Measurements from ENCODE around the gene AKR1D1. TPM values are rescaled to one million over a fixed set of nuclear protein-coding genes. Genes with fewer than 3 reads are reported as not detected.

The AKR1D1 gene
- total and polyA plus RNA-seq, 2 of the 13 experiments (the other 11 are each of a cell fraction or from before 2014, with no cell fraction given): 6.9 to 37.0 TPM

DNA sequence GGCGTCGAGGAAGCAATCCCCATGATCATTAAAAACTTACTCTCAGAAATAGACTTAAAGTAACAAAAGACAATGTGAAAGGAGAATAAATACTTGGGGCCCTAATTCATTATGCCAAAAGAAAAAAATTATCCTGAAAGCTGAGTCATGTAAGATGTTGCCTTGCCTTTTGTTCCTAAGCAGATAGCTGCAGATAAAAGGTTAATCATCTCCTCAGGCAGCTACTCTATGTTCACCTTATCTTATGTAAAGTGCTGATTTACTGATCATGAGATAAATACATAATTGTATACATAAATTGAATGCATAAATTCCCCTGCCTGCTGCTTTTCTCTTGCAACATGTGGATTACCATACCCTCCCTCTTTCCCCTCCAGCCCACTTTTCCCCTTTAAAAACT is 46.3 kb upstream of the AKR1D1 start:
- CTCF ChIA-PET (ENCODE audit: low intra/inter-chr PET ratio, low total read pairs): no interaction called here
- no peak overlapping the region for H3K27ac ChIP-seq (ENCODE audit: extremely low read length, insufficient read depth, low read length)
- H3K9me3 ChIP-seq (ENCODE audit: low read length): peaks cover 6% of the 10 kb centered on the region
- no peak overlapping the region for H3K9ac ChIP-seq (ENCODE audit: insufficient read depth, low read depth, low read length)
- TF ChIP-seq, protein P1, sequence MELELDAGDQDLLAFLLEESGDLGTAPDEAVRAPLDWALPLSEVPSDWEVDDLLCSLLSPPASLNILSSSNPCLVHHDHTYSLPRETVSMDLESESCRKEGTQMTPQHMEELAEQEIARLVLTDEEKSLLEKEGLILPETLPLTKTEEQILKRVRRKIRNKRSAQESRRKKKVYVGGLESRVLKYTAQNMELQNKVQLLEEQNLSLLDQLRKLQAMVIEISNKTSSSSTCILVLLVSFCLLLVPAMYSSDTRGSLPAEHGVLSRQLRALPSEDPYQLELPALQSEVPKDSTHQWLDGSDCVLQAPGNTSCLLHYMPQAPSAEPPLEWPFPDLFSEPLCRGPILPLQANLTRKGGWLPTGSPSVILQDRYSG (CRISPR knock-in tag; IDR thresholded peaks at IDR 0.05): no peak
- TF ChIP-seq NFE2L2 (IDR thresholded peaks at IDR 0.05; ENCODE audit: low read length) (no peak), ZNF749 (CRISPR knock-in tag; IDR thresholded peaks at IDR 0.05; ENCODE audit: borderline replicate concordance) (no peak), SMAD9 (CRISPR knock-in tag; IDR thresholded peaks at IDR 0.05) (no peak), ATM (IDR thresholded peaks at IDR 0.05; ENCODE audit: borderline replicate concordance) (no peak), ZNF530 (CRISPR knock-in tag; IDR thresholded peaks at IDR 0.05; ENCODE audit: low read depth) (no peak), ZNF547 (CRISPR knock-in tag; IDR thresholded peaks at IDR 0.05) (no peak), ZBTB21 (CRISPR knock-in tag; IDR thresholded peaks at IDR 0.05) (no peak), ZNF678 (CRISPR knock-in tag; IDR thresholded peaks at IDR 0.05) (no peak), SOX13 (IDR thresholded peaks at IDR 0.05) (no peak), SOX13 (CRISPR knock-in tag; conservative IDR thresholded peaks at IDR 0.05 in 1 of 2, IDR thresholded peaks at IDR 0.05 in 1 of 2) (no peak), RBFOX2 (IDR thresholded peaks at IDR 0.05; ENCODE audit: low read depth, low read length) (no peak), ZNF3 (CRISPR knock-in tag; IDR thresholded peaks at IDR 0.05) (no peak), RFX1 (IDR thresholded peaks at IDR 0.05) (no peak), SRF (IDR thresholded peaks at IDR 0.05; ENCODE audit: low read depth, low read length) (no peak), ZNF775 (CRISPR knock-in tag; IDR thresholded peaks at IDR 0.05; ENCODE audit: borderline replicate concordance) (no peak), NBN (conservative IDR thresholded peaks at IDR 0.05) (no peak)
- TF ChIP-seq, protein P2, sequence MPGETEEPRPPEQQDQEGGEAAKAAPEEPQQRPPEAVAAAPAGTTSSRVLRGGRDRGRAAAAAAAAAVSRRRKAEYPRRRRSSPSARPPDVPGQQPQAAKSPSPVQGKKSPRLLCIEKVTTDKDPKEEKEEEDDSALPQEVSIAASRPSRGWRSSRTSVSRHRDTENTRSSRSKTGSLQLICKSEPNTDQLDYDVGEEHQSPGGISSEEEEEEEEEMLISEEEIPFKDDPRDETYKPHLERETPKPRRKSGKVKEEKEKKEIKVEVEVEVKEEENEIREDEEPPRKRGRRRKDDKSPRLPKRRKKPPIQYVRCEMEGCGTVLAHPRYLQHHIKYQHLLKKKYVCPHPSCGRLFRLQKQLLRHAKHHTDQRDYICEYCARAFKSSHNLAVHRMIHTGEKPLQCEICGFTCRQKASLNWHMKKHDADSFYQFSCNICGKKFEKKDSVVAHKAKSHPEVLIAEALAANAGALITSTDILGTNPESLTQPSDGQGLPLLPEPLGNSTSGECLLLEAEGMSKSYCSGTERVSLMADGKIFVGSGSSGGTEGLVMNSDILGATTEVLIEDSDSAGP (CRISPR knock-in tag; IDR thresholded peaks at IDR 0.05; ENCODE audit: borderline replicate concordance): no peak
- TF ChIP-seq, protein P3, sequence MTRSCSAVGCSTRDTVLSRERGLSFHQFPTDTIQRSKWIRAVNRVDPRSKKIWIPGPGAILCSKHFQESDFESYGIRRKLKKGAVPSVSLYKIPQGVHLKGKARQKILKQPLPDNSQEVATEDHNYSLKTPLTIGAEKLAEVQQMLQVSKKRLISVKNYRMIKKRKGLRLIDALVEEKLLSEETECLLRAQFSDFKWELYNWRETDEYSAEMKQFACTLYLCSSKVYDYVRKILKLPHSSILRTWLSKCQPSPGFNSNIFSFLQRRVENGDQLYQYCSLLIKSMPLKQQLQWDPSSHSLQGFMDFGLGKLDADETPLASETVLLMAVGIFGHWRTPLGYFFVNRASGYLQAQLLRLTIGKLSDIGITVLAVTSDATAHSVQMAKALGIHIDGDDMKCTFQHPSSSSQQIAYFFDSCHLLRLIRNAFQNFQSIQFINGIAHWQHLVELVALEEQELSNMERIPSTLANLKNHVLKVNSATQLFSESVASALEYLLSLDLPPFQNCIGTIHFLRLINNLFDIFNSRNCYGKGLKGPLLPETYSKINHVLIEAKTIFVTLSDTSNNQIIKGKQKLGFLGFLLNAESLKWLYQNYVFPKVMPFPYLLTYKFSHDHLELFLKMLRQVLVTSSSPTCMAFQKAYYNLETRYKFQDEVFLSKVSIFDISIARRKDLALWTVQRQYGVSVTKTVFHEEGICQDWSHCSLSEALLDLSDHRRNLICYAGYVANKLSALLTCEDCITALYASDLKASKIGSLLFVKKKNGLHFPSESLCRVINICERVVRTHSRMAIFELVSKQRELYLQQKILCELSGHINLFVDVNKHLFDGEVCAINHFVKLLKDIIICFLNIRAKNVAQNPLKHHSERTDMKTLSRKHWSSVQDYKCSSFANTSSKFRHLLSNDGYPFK (CRISPR knock-in tag; IDR thresholded peaks at IDR 0.05; ENCODE audit: borderline replicate concordance): no peak
- TF ChIP-seq, protein P4, sequence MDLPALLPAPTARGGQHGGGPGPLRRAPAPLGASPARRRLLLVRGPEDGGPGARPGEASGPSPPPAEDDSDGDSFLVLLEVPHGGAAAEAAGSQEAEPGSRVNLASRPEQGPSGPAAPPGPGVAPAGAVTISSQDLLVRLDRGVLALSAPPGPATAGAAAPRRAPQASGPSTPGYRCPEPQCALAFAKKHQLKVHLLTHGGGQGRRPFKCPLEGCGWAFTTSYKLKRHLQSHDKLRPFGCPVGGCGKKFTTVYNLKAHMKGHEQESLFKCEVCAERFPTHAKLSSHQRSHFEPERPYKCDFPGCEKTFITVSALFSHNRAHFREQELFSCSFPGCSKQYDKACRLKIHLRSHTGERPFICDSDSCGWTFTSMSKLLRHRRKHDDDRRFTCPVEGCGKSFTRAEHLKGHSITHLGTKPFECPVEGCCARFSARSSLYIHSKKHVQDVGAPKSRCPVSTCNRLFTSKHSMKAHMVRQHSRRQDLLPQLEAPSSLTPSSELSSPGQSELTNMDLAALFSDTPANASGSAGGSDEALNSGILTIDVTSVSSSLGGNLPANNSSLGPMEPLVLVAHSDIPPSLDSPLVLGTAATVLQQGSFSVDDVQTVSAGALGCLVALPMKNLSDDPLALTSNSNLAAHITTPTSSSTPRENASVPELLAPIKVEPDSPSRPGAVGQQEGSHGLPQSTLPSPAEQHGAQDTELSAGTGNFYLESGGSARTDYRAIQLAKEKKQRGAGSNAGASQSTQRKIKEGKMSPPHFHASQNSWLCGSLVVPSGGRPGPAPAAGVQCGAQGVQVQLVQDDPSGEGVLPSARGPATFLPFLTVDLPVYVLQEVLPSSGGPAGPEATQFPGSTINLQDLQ (CRISPR knock-in tag; IDR thresholded peaks at IDR 0.05): no peak
- ATAC-seq: no peak
- no peaks in the 10 kb centered on the region for H4K20me1 ChIP-seq (ENCODE audit: insufficient read depth, low read length)
- BruUV-seq (replicated peaks): no TSS peak
- POLR2A ChIA-PET: no interaction called here
- H3K27me3 ChIP-seq (ENCODE audit: control insufficient read depth in 1 of 2, insufficient read depth in 2 of 2, low read length in 2 of 2): no peaks in the 10 kb centered on the region
- H3K4me3 ChIP-seq (replicated peaks in 1 of 3; ENCODE audit: insufficient read depth in 1 of 3, low read depth in 2 of 3, low read length in 3 of 3): no peak overlapping the region
- WGBS (ENCODE audit: low lambda C conversion rate): 95% methylated on average over 2 of the region's 2 CpGs
- in situ Hi-C loops (cut with HindIII; ENCODE audit: extremely low pct_ligation_motif_present, low pct_unique_long_range_greater_than_20kb): no loop called here
- FAIRE-seq: no peak
- H2AFZ ChIP-seq (ENCODE audit: low read length): no peak overlapping the region
- intact Hi-C loops (cut with micrococcal nuclease; ENCODE audit: unreplicated experiment): no loop called here
- no peak for DNase-seq (ENCODE audit: low spot score)
- no peaks in the 10 kb centered on the region for H3K79me2 ChIP-seq (ENCODE audit: insufficient read depth, low read length)
- H3K36me3 ChIP-seq (replicated peaks in 1 of 2; ENCODE audit: control insufficient read depth in 1 of 2, insufficient read depth in 2 of 2, low read length in 2 of 2): no peaks in the 10 kb centered on the region
- H3K4me2 ChIP-seq (ENCODE audit: low read depth, low read length): no peak overlapping the region
- H3K4me1 ChIP-seq (ENCODE audit: insufficient read depth, low read length): peaks cover 9% of the 10 kb centered on the region

Data from HepG2 (cell line).